Pons (tissue), 1 donor: ENCODE results near the gene ZNF324.
"Not testable (repeated sequence)": the region's sequence is repeated elsewhere in the genome, so short reads cannot be mapped to it uniquely, and the experiment has no call there.

Experiments used
- DNase-seq: peaks from one replicate; pipeline ENCODE4 v3.0.0-alpha.2; 2016; ENCODE audit warnings: low spot score

ZNF324 gene

DNA sequence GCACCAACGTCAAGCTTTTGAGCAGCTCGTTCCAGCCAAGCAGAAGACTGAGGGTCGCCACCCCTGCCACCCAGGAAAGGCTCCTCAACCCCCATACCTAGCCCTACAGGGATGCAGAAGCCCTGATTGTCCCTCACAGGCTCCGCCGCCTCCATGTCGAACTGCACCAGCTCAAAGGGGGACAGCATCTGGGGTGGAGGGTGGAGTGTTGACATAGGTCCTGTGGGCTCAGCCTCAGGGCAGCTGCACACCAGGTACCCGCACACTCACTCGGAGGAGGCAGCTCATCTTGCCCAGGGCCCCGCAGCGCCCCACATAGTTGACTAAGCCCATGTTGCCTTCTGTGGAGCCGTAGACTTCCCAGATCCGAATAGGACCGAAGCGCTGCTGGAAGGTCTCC is 33.4 kb downstream of the ZNF324 start:
- no peak for DNase-seq

GRCh38 chr19:58507602-58508223 is 40.8 kb downstream of the ZNF324 start:
- not testable (repeated sequence) for DNase-seq

GRCh38 chr19:58509731-58510083 is 42.8 kb downstream of the ZNF324 start:
- DNase-seq: no peak

DNA sequence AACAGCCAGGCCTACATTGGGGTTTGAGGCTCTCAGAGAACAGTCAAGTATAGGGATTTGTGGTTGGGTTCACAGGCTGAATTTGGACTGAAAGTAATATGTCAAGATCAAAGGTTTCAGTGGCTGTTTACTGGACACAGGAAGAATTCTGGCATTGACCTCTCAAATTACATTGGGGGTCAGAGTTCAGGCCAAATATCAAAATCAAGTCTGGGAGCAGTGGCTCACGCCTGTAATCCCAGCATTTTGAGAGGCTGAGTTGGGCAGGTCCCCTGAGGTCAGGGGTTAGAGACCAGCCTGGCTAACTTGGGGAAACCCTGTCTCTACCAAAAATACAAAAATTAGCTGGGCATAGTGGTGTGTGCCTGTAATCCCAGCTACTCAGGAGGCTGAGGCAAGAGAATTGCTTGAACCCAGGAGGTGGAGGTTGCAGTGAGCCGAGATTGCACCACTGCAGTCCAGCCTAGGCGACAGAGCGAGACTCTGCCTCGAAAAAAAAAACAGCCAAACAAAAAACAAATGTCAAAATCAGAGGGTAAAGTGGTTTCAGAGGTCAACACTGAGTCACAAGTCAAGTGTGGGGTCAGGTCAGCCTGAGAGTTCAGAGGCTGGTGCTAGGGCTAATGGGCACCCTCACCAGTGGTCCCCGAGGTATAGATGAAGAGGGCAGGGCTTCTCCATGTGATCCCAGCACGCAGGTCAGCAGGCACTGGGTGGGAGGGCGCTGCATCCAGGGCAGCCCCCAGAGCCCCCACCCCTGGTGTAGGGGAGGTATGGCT is 43.4 kb downstream of the ZNF324 start:
- DNase-seq: no peak

- no peak for DNase-seq
These were observed 44.7 kb downstream of the ZNF324 start, which contains the start of gene SLC27A5 for GRCh38 chr19:58511353-58512208. Gene SLC27A5, minus strand, starts transcription at chr19:58511992. Its CDS starts 37 bp downstream, at chr19:58511955.

DNA sequence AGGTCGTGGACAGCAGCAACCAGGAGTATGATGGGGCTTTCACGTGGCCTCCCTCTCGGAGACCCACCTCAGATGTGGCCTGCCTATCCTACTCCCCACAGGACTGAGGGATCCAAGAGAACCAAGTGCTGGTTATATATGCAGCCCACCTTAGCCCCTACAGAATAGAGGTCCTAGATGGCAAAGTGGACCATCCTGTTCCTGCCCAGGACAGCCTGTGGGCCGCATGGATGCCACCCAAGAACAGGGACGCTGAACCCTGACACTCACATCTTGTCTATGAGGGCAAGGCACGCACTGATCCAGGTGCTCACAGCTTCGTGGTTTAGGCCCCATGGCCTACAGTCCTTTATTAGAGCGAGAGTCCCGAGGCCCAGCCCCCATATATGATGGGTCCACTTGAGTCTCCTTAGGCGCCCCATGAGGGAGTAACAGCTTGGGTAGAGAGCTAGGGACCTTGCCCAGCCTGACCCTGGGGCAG is 46.4 kb downstream of the ZNF324 start:
- no peak for DNase-seq

DNA sequence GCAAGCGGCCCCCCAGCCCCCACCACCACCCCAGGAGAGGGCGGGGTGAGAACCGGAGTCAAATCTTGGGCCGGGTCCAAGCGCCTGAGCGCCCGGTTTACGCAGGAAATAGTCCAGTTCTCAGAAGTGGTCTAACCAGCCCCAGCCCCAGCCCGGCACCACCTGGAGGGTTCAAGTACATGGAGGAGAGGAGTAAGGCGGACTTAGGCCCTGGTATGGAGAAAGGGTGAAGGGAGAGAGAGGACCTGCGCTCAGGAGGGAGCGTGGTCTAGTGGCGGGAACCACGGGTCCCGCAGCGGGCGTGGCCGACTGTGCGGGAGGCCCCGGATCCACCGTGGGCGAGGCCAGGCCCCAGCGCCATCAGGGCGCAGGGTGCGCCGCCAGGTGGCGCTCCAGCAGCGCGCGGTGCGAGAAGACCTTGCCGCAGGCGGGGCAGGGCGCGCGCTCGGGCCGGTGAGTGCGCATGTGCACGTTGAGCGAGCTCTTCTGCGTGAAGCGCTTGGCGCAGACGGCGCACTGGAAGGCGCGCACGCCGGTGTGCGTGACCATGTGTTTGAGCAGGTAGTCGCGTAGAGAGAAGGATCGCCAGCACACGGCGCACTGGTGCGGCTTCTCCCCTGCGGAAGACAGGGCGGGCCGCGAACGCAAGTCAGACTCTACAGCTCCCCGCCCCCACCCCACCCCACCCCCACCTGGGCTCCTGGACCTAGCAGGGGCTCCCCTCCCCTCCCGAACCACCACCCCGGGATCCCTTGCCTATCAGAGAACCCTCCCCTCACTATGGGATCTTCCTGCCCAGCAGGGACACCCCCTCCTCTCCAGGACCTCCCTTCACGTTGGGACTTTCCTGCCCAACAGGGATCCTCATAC is 47.0 kb downstream of the ZNF324 start:
- peak; percentile 67 for DNase-seq

DNA sequence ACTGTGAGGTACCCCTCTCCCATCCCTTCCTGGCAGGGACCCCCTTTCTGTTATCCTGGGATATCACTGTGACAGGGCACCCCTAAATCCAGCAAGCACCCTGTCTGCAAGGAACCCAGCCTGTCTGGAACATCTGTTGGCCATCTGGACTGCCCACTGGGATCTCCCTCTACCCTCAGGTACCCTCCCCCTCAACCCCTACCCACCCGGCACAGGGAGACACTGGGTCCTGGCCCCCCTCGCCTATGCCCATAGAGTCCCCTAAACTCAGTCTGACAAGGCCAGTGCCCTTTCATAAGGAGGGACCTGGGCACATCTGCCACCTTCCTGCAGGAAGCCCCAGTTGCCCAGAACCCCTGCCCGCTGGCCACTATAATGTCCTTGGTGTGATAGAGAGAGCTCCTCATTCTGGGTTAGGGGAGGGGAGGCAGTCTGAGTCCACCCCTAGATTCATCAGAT is 47.7 kb downstream of the ZNF324 start:
- DNase-seq: no peak

DNA sequence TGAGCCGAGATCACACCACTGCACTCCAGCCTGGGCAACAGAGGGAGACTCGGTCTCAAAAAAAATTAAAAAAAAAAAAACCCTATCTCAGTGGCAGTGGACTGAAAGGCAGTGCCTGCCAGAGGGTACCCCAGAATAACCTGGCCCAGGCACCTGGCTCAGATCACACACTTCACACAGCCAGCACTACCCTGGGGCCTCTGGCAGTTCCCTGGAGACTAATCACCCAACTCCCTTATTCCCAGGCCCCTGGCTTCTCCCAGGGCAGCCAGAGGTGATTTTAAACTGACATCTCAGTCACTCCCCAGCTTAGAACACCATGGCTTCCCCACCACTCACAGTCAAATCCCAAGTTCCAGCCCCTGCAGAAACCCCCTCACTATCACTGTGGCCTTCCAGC is 48.4 kb downstream of the ZNF324 start:
- DNase-seq: no peak

GRCh38 chr19:58516246-58516836 is 49.5 kb downstream of the ZNF324 start:
- DNase-seq: no peak

- no peak for DNase-seq
These were observed 50.3 kb downstream of the ZNF324 start for GRCh38 chr19:58516964-58517833.

- DNase-seq: no peak
These were observed 51.6 kb downstream of the ZNF324 start for GRCh38 chr19:58518256-58519086.

DNA sequence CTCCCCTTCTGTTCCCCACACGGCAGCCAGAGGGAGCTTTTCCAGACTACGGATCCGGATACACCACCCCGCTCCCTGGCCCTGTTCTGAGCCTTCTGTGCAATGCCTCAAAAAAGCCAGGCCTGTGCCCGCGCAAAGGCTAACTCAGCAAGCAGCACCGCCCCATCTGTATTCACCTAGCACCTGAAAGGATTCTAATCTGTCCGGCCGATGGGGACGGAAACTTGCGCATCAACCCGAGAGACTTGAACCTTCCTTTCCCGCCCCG is 52.1 kb downstream of the ZNF324 start:
- peak; percentile 49 for DNase-seq

DNA sequence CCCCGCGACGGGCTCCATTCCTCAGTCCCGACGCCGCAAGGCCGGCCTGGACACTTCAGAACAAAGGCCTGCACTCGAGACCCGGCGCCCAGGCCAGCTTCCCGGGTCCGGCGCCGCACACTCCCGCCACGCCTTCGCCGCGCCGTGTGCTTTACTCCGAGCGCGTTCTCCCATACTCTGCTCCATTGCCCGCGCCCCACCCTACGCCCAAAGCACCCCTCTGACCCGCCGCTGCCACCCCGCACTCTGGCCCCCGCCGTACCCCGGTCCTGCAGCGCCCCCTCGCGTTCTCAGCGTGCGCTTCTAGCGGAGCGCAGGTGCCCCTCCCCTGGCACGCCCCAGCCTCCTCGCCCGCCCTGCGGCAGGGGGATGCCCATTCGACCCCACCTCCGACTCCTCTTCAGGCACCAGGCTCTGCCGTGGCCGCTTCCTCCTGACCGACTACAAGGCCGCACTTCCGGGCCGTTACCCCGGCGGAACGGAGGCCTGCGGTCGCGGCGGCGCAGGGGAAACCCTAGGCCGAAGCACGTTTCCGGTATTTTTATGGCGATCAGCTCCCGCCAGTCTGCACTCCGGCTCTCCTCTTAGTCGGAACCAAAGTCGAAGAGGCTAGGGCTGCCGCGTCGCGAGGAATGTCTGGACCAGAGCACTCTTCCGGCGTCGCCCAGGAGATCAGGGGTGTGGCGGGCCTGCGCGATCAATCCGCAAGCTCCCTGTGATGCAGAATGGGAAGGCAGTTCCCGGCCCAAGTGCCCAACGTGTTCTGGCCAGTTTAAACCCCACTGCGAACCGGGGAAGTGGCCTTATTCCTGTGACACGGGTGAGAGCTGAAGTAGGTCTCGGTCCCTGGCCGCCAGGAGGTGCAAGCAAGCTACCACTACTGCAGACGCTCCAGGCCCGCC is 52.7 kb downstream of the ZNF324 start, which contains the start of gene ZBTB45:
Gene ZBTB45, minus strand, starts transcription at position 456 of the 902 bp plus-strand sequence. CDS start 2,137 bp downstream, outside the sequence.
- DNase-seq: peak; percentile 93

DNA sequence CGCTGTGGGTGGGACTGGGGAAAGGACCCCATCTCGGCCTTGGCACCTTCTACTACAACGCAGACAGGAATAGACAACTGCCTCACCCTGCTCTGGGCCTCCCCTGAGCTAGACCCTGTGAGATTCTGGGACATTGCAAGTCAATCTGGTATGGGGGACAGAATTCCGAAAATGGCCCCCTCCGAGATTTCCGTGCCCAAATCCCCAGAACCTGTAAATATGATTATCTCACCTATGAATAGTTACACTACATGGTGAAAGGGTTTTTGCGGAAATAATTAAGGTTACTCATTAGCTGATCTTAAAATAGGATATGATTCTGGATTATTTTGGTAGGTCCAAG is 53.3 kb downstream of the ZNF324 start:
- DNase-seq: no peak

- no peak for DNase-seq
These were observed 54.8 kb downstream of the ZNF324 start for GRCh38 chr19:58521651-58522050.

DNA sequence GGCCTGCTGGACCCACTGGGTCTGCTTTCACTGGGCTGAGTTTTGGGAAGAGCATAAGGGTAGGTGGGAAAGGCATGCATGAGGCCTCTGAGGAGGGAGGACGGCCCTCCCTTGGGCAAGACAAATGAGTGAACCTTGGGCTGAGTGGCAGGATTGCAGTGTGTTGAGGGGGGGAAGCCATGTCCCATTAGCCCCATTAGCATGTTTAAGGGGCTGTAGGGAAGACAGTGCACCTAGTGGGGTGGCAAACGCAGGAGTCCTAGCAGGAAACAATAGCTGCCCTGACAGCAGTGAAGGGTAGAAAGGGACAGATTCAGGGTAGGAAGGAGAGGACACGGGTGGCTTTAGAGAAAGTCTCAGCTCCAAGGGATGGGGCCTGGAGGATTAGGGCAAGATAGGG is 55.8 kb downstream of the ZNF324 start:
- DNase-seq: no peak
